SIG-M5 treated with dmso at 0.1 percent for 504 hours (cell line): ENCODE data around the gene ZFYVE1.
"Not testable (repeated sequence)": the region's sequence is repeated elsewhere in the genome, so short reads cannot be mapped to it uniquely, and the experiment has no call there.

ENCODE experiments used
- DNase-seq: peaks from one replicate; lab custom pipeline; 2025; ENCODE audit not compliant: unreplicated experiment; lab: John Stamatoyannopoulos, UW

ZFYVE1 gene, protein sequence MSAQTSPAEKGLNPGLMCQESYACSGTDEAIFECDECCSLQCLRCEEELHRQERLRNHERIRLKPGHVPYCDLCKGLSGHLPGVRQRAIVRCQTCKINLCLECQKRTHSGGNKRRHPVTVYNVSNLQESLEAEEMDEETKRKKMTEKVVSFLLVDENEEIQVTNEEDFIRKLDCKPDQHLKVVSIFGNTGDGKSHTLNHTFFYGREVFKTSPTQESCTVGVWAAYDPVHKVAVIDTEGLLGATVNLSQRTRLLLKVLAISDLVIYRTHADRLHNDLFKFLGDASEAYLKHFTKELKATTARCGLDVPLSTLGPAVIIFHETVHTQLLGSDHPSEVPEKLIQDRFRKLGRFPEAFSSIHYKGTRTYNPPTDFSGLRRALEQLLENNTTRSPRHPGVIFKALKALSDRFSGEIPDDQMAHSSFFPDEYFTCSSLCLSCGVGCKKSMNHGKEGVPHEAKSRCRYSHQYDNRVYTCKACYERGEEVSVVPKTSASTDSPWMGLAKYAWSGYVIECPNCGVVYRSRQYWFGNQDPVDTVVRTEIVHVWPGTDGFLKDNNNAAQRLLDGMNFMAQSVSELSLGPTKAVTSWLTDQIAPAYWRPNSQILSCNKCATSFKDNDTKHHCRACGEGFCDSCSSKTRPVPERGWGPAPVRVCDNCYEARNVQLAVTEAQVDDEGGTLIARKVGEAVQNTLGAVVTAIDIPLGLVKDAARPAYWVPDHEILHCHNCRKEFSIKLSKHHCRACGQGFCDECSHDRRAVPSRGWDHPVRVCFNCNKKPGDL

DNA sequence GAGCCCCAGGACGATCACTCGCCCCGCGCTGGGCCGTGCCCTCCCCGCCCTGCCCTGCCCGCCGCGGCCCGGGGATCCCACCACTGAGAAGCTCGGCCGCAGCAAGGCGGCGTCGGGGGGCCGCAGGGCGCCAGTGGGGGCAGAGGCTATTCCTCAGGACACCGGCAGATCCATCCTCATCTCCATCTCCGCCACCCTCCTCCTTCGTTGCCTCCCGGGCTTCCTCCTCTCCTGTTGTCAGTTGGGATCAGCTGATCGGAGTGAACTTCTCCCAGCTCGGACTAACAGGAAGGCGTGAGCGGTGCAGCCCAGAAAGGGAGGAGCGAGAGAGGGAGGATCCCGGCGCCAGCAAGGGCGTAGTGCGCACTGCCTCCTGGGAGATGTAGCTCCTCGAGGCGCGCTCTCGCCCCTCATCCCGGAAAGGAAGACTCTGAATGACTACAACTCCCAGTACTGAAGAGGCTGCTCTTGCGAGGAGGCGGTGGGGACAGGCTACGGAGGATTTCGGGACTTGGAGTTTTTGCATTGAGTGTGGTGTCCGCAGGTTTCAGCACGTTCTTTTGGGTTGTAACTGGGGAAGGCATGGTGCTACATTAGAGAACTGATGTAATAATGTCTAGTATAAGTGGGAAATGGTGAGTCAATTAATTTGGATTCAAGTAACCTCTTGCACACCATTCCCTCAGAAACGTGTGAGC, at the start of gene ZFYVE1:
ZFYVE1 (minus strand) TSS at position 262 of the 698 bp plus-strand sequence. CDS start 2,598 bp downstream, outside the sequence.
- peak; percentile 99 for DNase-seq

DNA sequence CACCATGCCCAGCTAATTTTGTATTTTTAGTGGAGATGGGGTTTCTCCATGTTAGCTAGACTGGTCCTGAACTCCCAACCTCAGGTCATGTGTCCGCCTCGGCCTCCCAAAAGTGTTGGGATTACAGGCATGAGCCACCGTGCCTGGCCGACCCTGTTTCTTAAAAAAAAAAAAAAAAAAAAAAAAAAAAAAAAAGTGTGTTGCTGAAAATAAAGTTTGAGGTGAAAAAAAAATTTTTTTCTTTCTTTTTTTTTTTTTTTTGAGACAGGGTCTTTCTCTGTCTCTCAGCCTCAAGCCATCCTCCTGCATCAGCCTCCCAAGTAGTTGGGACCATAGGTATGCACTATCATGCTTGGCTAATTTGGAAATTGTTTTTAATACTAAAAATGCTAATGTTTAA, 42.7 kb upstream of the ZFYVE1 start:
- no peak for DNase-seq

DNA sequence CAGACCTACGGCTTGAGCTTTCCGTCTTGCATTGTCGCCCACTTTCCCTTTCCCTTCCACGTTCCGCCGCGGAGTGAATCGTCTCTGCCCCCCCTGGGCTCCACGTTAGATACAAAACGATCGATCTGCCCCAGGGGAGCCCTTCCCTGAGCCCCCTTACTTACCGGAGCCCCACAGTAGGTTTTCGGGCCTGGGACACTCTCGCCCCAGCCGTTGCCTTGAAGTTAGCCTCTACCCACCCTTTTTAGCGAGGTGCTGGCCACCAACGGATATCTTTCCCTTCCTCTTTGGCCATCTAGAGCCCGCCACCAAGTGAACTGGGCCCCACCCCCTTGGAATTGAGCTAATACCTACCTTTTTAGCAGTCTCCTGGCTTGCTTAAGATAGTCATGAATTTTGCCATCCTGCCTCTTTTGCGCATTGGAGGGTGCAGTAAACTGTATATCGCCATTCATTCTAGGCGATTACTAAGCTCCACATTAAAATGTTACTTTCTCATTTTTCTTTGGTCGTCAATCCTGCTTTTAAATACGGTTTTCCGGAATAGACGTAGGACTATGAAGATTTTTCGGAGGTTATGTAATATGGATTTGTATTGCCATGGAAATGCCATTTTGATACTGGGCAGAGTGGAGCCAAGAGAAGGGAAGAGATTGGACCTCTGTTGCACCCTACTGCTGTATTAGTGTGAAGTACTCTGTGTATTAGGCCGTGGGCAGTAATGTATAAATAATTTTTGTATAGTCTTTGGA, 32.2 kb upstream of the ZFYVE1 start:
- DNase-seq: peak; percentile 49

DNA sequence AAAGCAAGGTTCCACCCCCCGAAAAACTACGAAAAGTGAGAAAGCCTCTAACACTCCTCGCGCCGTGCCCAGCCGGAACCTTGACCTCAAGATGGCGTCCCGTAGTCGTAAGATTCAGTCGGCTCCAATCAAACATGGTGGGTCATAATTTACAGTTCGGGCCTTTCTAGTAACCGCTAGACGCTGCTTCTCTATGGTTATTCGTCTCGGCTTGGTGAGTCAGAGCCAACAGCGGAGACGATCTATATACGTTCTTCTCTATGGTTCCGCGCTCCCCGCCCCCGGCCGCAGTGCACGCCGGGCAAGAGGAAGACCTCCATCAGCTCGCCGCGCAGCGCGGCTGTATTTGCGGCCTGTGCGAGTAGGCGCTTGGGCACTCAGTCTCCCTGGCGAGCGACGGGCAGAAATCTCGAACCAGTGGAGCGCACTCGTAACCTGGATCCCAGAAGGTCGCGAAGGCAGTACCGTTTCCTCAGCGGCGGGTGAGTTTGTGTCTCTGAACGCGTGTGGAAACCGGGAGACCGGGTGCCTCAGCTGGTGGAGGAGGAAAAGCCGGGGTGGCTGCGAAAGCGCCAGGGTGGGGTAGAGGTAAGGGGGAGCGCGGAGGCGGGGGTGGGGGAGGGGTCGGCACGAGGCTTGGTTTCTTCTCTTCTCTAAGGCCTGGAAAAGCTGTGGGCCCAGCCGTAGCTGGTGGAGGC, 31.5 kb upstream of the ZFYVE1 start, which contains the start of gene RBM25:
RBM25 (plus strand) TSS at position 311 of the 698 bp plus-strand sequence. CDS start 13,108 bp downstream, outside the sequence.
- peak; percentile 99 for DNase-seq

DNA sequence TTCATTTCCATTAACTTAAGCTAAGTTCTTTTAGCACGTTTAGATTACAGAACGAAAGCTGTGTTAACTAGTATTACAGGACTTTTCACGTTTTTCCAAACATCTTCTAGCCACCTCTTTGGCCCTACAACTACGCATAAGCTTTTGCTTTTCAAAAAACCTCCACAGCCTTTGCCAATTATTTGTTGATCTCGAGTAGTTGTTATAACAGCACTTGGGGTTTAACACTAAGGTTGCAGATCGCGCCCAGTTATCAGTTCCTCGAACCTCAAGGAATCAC, 31.0 kb upstream of the ZFYVE1 start:
- no peak for DNase-seq

DNA sequence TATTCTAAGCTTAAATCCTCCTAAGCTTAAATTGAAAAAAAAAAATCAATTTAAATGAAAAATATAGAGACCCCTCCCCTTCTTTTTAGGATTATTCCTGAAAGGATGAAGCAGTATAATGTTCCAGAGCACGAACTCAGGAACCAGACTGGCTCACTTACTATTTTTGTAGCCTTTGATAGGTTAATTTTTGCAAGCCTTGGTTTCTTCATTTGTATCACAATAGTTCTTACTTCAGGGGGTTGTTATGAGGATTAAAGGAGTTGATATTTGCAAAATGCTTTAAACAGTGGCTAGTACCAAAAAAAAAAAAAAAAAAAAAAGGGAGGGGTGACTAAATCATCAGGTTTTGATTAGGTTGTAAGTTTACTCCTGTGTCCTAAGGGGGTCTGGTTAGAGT, 28.3 kb upstream of the ZFYVE1 start:
- DNase-seq: no peak

DNA sequence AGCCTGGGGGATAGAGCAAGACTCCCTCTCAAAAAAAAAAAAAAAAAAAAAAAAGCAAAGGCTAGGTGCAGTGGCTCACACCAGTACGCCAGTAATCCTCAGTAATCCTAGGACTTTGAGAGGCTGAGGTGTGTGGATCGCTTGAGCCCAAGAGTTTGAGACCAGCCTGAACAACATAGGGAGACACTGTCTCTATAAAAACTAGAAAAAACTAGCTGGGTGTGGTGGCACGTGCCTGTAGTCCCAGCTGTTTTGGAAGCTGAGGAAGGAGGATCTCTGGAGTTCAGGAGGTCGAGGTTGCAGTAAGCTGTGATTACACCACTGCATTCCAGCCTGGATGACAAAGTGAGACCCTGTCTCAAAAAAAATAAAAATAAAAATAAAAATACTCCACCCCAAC, 22.5 kb upstream of the ZFYVE1 start:
- DNase-seq: no peak

DNA sequence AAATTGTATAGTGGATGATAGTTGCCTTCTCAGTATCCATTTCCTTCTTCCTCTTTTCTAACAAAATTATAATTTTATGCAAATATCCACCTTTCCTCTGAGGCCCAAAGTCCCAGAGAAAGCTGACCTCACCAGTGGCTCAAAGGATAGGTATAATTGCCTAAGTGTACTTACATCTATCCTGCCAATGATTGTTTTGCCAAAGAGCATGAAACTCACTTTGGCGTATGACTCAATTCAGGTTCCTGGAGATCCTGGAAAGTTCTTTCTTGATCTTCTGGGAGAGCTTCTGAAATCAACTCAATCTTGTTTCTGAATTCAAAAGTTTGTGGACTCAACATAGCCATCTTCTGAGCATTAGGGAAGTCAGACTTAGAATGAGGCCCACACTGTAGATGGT, 20.9 kb upstream of the ZFYVE1 start:
- no peak for DNase-seq

DNA sequence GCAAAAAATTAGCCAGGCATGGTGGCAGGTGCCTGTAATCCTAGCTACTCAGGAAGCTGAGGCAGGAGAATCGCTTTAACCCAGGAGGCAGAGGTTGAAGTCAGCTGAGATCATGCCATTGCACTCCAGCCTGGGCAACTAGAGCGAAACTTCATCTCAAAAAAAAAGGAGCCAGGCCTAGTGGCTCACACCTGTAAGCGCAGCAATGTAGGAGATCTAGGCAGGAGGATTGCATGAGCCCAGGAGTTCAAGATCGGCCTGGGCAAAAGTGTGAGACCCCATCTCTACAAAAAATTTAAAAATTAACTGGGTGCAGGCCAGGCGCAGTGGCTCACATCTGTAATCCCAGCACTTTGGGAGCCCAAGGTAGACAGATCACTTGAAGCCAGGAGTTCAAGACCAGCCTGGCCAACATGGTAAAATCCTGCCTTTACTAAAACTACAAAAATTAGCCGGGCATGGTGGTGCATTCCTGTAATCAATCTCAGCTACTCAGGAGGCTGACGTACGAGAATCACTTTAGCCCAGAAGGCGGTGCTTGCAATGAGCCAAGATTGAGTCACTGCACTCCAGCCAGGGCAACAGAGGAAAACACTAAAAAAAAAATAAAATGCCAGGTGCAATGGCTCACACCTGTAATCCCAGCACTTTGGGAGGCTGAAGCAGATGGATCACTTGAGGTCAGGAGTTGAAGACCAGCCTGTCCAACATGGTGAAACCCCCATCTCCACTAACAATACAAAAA, 10.0 kb upstream of the ZFYVE1 start:
- DNase-seq: not testable (repeated sequence)

DNA sequence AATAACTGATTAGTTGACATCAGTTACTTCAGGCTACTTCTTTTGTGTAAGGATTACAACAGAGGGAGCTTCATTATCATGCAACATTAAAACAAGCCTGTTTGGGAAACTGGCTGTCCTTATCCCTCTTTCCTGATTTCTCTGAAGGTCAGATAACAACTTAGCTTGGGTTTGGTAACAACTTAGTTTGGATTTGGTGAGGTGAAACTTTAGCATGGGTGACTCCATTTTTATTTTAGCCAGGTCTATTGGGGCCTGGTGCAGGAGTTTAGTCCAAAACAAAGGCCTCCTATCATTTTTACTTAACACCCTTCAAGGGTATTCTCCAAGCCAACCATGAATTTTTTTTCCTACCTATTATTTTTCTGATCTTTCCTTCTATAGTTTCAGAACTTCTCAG, 1.1 kb upstream of the ZFYVE1 start:
- no peak for DNase-seq

DNA sequence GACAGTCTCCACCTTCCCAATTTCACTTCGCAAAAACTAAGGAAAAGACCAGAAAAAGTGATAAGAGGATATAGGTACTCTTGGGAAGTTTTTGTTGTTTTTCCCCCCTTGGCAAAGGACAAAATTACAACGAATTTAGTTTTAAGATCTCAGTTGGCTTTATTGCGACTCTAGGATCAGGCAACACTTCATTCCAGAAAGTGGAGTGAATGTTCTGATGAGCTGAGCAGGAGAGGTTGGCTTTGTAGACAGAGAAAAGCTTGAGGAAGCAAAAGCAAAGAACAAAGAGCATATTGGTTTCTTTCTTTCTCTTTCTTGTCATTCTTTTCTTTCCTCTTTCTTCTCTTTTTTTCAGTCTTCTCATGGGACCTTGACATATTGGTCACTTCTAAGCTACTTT, 640 bp upstream of the ZFYVE1 start:
- no peak for DNase-seq

DNA sequence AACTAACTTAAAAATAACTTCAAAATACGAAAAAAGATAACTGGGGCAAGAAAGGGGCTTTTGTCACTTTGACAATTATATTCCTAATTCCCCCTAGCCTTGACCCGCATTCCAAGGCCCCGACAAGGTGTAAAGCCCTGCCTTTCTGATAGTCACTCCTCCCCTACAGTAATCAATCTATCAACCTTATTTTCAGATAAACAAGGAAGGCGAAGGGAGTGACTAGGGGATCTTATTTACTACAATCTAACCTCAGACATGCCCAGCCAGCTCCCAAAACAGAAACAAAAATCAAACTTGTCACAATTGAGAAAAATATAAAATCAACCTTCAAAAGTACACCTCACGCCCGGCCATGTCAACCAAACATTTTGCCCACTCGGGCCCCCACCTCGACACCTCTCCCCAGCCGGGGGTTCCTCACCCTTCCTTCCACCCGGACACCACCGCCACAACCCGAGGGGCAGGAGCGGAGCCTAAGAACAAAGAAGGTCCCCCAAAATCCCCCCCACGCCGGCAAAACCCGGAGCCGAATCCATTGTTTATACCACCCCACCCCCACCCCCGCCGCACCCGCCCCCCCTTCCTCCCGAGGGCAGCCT, 562 bp downstream of the ZFYVE1 start:
- DNase-seq: no peak

DNA sequence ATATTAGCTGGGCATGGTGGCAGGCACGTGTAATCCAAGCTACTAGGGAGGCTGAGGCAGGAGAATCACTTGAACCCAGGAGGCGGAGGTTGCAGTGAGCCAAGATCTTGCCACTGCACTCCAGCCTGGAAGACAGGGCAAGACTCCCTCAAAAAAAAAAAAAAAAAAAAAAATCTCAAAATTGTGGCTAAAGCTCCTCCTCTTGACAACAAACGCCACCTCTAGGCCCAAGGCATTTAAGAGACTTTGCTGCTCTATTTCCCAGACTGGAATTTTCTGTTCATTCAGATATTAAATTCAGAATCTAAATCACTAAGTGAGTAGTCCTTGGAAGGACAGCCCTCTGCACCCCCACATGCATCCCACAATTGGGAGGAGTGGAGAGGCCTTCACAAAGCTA, 1.4 kb downstream of the ZFYVE1 start:
- no peak for DNase-seq

DNA sequence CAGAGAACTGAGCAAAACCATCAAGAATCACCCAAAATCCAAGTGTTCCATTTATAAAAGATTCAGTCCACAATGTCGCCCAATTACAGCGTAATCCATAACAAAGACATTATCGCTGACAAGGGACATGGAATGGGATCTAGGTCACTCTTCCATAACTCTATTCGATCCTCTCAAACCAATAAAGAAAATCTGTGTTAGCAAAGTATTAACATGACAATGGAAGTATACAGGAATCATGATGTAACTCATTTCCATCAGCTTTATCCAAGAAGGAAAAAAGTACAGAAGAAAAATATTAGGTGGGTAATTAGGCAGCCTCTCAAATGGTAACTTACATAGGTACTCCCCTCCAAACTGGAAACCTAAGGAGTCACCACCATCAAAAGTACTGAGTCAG, 4.9 kb downstream of the ZFYVE1 start:
- DNase-seq: no peak

DNA sequence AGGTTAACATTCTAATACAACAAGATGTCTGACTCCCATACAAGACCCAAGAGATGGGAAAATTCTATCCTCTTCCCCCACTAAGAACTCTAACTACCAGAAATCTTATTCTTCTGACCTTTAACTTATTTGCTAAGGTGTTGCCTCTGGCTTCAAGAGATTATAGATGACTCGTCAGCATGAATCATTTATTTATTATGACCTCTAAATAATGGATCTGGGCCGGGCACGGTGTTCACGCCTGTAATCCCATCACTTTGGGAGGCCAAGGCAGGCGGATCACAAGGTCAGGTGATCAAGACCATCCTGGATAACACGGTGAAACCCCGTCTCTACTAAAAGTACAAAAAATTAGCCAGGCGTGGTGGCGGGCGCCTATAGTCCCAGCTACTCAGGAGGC, 10.9 kb downstream of the ZFYVE1 start:
- not testable (repeated sequence) for DNase-seq

DNA sequence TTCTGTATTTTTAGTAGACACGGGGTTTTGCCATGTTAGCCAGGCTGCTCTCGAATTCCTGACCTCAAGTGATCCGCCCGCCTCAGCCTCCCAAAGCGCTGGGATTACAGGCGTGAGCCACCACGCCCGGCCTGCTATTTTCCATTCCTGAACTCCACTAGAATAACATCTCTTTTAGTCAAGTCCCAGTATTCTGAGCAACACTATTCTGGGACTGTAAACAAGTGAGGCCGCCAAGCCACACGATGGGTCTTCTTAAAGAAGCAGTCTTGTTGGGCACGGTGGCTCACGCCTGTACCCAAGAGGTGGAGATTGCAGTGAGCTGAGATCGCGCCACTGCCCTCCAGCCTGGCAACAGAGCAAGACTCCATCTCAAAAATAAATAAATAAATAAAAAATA, 11.4 kb downstream of the ZFYVE1 start:
- DNase-seq: not testable (repeated sequence)

DNA sequence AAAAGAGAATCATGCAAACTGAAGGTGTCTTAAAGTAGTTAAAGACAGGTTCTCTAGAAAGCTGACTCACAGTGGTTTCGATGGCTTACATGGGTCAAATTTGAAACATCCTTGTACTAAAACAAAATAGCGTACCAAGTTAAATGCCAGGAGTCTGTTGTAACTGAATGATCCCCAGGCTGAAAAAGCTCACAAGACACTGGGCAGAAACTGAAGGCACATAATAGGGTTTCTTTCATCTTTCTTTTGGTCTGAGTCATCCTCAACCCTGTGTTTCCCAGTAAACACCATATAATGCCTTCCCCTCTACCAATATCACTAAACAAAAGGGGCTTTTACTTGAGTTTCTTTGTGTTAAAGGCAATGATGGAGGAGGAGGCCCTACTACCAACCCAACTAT, 12.8 kb downstream of the ZFYVE1 start:
- DNase-seq: no peak

DNA sequence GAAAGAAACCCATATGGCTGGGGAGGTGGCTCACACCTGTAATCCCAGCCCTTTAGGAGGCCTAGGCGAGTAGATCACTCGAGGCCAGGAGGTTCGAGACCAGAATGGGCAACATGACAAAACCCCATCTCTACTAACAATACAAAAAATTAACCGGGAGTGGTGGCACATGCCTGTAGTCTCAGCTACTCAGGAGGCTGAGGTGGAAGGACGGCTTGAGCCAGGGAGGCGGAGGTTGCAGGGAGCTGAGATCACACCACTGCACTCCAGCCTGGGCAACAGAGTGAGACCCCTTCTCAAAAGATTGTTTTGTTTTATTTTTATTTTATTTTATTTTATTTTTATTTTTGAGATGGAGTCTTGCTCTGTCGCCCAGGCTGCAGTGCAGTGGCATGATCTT, 15.7 kb downstream of the ZFYVE1 start:
- DNase-seq: not testable (repeated sequence)

DNA sequence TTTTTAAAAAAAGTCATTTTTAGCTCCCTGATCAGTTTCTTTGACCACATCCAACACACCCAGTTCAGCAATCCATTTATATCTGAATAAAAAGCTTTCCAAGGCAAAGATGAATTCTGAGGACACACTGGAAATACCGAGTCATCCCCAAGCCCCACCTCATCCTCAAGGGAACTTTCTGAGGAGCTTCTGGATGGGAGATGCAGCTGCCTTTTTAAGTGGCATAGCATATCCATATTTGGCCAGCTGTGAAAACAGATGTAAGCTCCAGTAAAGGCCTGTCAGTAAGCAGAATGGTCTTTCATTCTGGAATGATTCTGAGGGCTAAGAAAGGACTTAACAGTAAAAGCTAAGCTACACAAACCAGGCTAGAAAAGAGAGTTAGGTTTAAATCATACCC, 18.4 kb downstream of the ZFYVE1 start:
- DNase-seq: no peak
